Measurements from ENCODE around the gene EDDM13.
"Not testable (repeated sequence)": the region's sequence is repeated elsewhere in the genome, so short reads cannot be mapped to it uniquely, and the experiment has no call there.

Gene EDDM13

GRCh38 chr19:56321254-56321988 lies 48.9 kb downstream of the EDDM13 start:
- Histone ChIP-seq H3K27me3 (ENCODE audit: insufficient read depth, low read length) (peaks cover 6% of the 10 kb centered on the region; the same call in 1 of the 2 replicates), H3K4me1 (ENCODE audit: insufficient read depth, low read length) (no peaks in the 10 kb centered on the region), H3K36me3 (ENCODE audit: insufficient read depth, low read length) (no peaks in the 10 kb centered on the region), H3K9ac (ENCODE audit: low read depth, low read length) (no peak overlapping the region), H3K4me3 (ENCODE audit: low read length) (no peak overlapping the region), H3K27ac (ENCODE audit: low read depth, low read length) (no peak overlapping the region), H3K9me3 (ENCODE audit: insufficient read depth, low read depth, low read length) (0 out of 2 replicates have a peak, but pooled peaks cover 6% of the 10 kb centered on the region)
- WGBS = 87% methylated on average over 8 of the region's 8 CpGs

GRCh38 chr19:56321989-56322440 lies 49.5 kb downstream of the EDDM13 start:
- Histone ChIP-seq H3K4me3 (ENCODE audit: low read length) (no peak overlapping the region), H3K4me1 (ENCODE audit: insufficient read depth, low read length) (no peaks in the 10 kb centered on the region), H3K27me3 (ENCODE audit: insufficient read depth, low read length) (peaks cover 6% of the 10 kb centered on the region; the same call in 1 of the 2 replicates), H3K9ac (ENCODE audit: low read depth, low read length) (no peak overlapping the region), H3K27ac (ENCODE audit: low read depth, low read length) (no peak overlapping the region), H3K9me3 (ENCODE audit: insufficient read depth, low read depth, low read length) (0 out of 2 replicates have a peak, but pooled peaks cover 6% of the 10 kb centered on the region), H3K36me3 (ENCODE audit: insufficient read depth, low read length) (no peaks in the 10 kb centered on the region)
- 87% methylated on average over 7 of the region's 7 CpGs for WGBS

DNA sequence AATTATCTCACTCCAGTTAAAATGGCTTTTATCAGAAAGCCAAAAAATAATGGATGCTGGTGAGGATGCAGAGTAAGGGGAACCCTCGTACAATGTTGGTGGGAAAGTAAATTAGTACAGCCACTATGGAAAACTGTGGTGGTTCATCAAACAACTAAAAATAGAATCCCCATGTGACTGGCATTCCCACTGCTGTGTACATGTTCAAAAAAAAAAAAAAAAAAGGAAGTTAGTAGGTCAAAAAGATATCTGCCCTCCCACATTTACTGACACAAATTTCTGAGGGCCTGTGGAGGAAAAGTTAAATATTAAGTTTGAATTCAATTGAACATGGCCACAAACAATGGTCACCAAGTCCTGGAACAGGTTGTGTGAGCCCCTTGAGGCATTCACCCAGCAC lies 51.9 kb downstream of the EDDM13 start:
- WGBS = 90% methylated on average over 1 of the region's 1 CpG
- Histone ChIP-seq H3K9me3 (ENCODE audit: insufficient read depth, low read depth, low read length) (0 out of 2 replicates have a peak, but pooled peaks cover 10% of the 10 kb centered on the region), H3K27ac (ENCODE audit: low read depth, low read length) (no peak overlapping the region), H3K9ac (ENCODE audit: low read depth, low read length) (no peak overlapping the region), H3K4me3 (ENCODE audit: low read length) (no peak overlapping the region), H3K36me3 (ENCODE audit: insufficient read depth, low read length) (no peaks in the 10 kb centered on the region), H3K27me3 (ENCODE audit: insufficient read depth, low read length) (peaks cover 6% of the 10 kb centered on the region; the same call in 1 of the 2 replicates), H3K4me1 (ENCODE audit: insufficient read depth, low read length) (no peaks in the 10 kb centered on the region)

DNA sequence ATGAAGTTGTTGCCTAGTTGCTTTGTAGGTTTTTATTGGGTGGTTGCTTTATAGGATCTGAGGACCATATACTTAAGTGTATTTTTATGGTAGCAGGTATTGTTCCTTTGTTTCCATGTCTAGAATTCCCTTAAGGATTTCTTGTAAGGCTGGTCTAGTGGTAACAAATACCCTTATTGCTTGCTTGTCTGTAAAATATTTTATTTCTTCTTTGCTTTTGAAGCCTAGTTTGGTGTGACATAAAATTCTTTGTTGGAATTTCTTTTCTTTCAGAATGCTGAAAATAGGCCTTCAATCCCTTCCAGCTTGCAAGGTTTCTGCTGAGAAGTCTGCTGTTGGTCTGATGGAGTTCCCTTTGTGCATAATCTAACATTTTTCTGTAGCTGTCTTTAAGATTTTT lies 60.1 kb downstream of the EDDM13 start:
- H3K9me3 ChIP-seq (ENCODE audit: insufficient read depth, low read depth, low read length) = peaks cover 23% of the 10 kb centered on the region
- no peak overlapping the region for H3K4me3 ChIP-seq (ENCODE audit: low read length)
- H3K27ac ChIP-seq (ENCODE audit: low read depth, low read length) = no peak overlapping the region
- no peaks in the 10 kb centered on the region for H3K4me1 ChIP-seq (ENCODE audit: insufficient read depth, low read length)
- no peaks in the 10 kb centered on the region for H3K27me3 ChIP-seq (ENCODE audit: insufficient read depth, low read length)
- no peak overlapping the region for H3K9ac ChIP-seq (ENCODE audit: low read depth, low read length)
- no peaks in the 10 kb centered on the region for H3K36me3 ChIP-seq (ENCODE audit: insufficient read depth, low read length)

- H3K9me3 ChIP-seq (ENCODE audit: insufficient read depth, low read depth, low read length) = peaks cover 31% of the 10 kb centered on the region
- H3K27ac ChIP-seq (ENCODE audit: low read depth, low read length) = no peak overlapping the region
- H3K27me3 ChIP-seq (ENCODE audit: insufficient read depth, low read length) = no peaks in the 10 kb centered on the region
- H3K4me3 ChIP-seq (ENCODE audit: low read length) = no peak overlapping the region
- H3K36me3 ChIP-seq (ENCODE audit: insufficient read depth, low read length) = no peaks in the 10 kb centered on the region
- H3K9ac ChIP-seq (ENCODE audit: low read depth, low read length) = no peak overlapping the region
- no peaks in the 10 kb centered on the region for H3K4me1 ChIP-seq (ENCODE audit: insufficient read depth, low read length)
Observed at GRCh38 chr19:56333506-56333905, 61.0 kb downstream of the EDDM13 start.

- not testable (repeated sequence) for H3K27ac ChIP-seq (ENCODE audit: low read depth, low read length); H3K36me3 ChIP-seq (ENCODE audit: insufficient read depth, low read length); H3K9ac ChIP-seq (ENCODE audit: low read depth, low read length); H3K27me3 ChIP-seq (ENCODE audit: insufficient read depth, low read length); H3K4me1 ChIP-seq (ENCODE audit: insufficient read depth, low read length); H3K4me3 ChIP-seq (ENCODE audit: low read length)
- H3K9me3 ChIP-seq (ENCODE audit: insufficient read depth, low read depth, low read length) = peaks cover 45% of the 10 kb centered on the region
Observed at GRCh38 chr19:56335371-56335770, 62.8 kb downstream of the EDDM13 start.

DNA sequence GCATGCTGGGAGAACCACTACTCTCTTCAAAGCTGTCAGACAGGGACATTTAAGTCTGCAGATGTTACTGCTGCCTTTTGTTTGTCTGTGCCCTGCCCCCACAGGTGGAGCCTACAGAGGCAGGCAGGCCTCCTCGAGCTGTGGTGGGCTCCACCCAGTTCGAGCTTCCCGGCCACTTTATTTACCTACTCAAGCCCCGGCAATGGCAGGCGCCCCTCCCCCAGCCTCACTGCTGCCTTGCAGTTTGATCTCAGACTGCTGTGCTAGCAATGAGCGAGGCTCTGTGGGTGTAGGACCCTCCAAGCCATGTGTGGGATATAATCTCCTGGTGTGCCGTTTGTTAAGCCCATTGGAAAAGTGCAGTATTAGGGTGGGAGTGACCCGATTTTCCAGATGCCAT lies 64.5 kb downstream of the EDDM13 start:
- not testable (repeated sequence) for H3K4me1 ChIP-seq (ENCODE audit: insufficient read depth, low read length); H3K27me3 ChIP-seq (ENCODE audit: insufficient read depth, low read length); H3K27ac ChIP-seq (ENCODE audit: low read depth, low read length); H3K36me3 ChIP-seq (ENCODE audit: insufficient read depth, low read length); H3K9ac ChIP-seq (ENCODE audit: low read depth, low read length); H3K4me3 ChIP-seq (ENCODE audit: low read length)
- WGBS = 88% methylated on average over 7 of the region's 8 CpGs
- H3K9me3 ChIP-seq (ENCODE audit: insufficient read depth, low read depth, low read length) = peaks cover 52% of the 10 kb centered on the region

DNA sequence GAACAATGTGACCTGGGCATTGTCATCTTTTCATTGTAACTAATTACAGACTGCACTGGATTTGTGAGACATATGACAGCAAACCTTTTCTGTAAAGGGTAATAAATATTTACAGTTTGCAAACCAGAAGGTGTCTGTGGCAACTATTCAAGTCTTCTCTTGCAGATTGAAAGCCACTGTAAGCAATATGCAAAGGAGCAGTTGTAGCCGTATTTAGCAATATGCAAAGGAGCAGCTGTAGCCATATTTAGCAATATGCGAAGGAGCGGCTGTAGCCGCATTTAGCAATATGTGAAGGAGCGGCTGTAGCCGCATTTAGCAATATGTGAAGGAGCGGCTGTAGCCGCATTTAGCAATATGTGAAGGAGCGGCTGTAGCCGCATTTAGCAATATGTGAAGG lies 66.5 kb downstream of the EDDM13 start:
- WGBS = 97% methylated on average over 6 of the region's 10 CpGs
- not testable (repeated sequence) for H3K27ac ChIP-seq (ENCODE audit: low read depth, low read length); H3K4me3 ChIP-seq (ENCODE audit: low read length); H3K27me3 ChIP-seq (ENCODE audit: insufficient read depth, low read length); H3K4me1 ChIP-seq (ENCODE audit: insufficient read depth, low read length); H3K36me3 ChIP-seq (ENCODE audit: insufficient read depth, low read length); H3K9ac ChIP-seq (ENCODE audit: low read depth, low read length)
- H3K9me3 ChIP-seq (ENCODE audit: insufficient read depth, low read depth, low read length) = peaks cover 58% of the 10 kb centered on the region

GRCh38 chr19:56341948-56342347 lies 69.4 kb downstream of the EDDM13 start:
- Histone ChIP-seq H3K9me3 (ENCODE audit: insufficient read depth, low read depth, low read length) (peaks cover 58% of the 10 kb centered on the region), H3K36me3 (ENCODE audit: insufficient read depth, low read length) (no peaks in the 10 kb centered on the region), H3K4me3 (ENCODE audit: low read length) (no peak overlapping the region), H3K4me1 (ENCODE audit: insufficient read depth, low read length) (peaks cover 7% of the 10 kb centered on the region; the same call in 1 of the 2 replicates), H3K27ac (ENCODE audit: low read depth, low read length) (no peak overlapping the region), H3K9ac (ENCODE audit: low read depth, low read length) (no peak overlapping the region), H3K27me3 (ENCODE audit: insufficient read depth, low read length) (no peaks in the 10 kb centered on the region)

GRCh38 chr19:56347163-56347778 lies 74.7 kb downstream of the EDDM13 start:
- H3K27ac ChIP-seq (ENCODE audit: low read depth, low read length) = no peak overlapping the region
- H3K4me3 ChIP-seq (ENCODE audit: low read length) = no peak overlapping the region
- no peaks in the 10 kb centered on the region for H3K36me3 ChIP-seq (ENCODE audit: insufficient read depth, low read length)
- WGBS = 90% methylated on average over 7 of the region's 7 CpGs
- H3K4me1 ChIP-seq (ENCODE audit: insufficient read depth, low read length) = peaks cover 7% of the 10 kb centered on the region; the same call in 1 of the 2 replicates
- peaks cover 15% of the 10 kb centered on the region for H3K9me3 ChIP-seq (ENCODE audit: insufficient read depth, low read depth, low read length)
- no peak overlapping the region for H3K9ac ChIP-seq (ENCODE audit: low read depth, low read length)
- no peaks in the 10 kb centered on the region for H3K27me3 ChIP-seq (ENCODE audit: insufficient read depth, low read length)

DNA sequence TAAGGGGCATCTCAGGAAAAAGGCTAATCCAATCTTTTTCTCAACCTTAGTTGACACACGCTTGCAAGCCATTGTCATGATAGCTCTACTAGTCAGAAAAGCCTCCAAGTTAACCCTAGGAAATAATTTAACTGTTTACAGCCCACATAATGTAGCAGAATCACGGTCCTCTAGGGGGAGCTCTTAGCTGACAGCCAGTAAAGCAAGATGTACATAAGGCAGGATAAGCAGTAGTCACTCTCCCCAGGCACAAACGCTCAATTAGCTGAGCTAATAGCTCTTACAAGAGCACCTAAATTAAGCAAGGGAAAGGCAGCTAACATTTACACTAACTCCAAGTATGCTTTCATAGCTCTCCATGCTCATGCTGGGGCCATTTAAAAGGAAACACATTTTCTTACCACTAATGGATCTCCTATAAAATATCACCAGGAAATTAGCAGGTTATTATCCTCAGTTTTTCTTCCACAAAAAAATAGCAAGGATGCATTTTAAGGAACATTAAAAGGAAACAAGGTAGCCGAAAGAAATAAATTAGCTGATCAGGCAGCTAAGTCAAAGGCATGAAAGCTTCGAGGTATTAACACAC lies 75.8 kb downstream of the EDDM13 start:
- Histone ChIP-seq H3K27me3 (ENCODE audit: insufficient read depth, low read length) (no peaks in the 10 kb centered on the region), H3K4me3 (ENCODE audit: low read length) (no peak overlapping the region), H3K9me3 (ENCODE audit: insufficient read depth, low read depth, low read length) (peaks cover 6% of the 10 kb centered on the region; the same call in 1 of the 2 replicates), H3K36me3 (ENCODE audit: insufficient read depth, low read length) (no peaks in the 10 kb centered on the region), H3K4me1 (ENCODE audit: insufficient read depth, low read length) (peaks cover 7% of the 10 kb centered on the region; the same call in 1 of the 2 replicates), H3K9ac (ENCODE audit: low read depth, low read length) (no peak overlapping the region), H3K27ac (ENCODE audit: low read depth, low read length) (no peak overlapping the region)
- WGBS = 65% methylated on average over 5 of the region's 5 CpGs

All from HUES64 (cell line).